NCI-H2196 (cell line): ENCODE data around the gene AJAP1.
"Not testable (repeated sequence)": the region's sequence is repeated elsewhere in the genome, so short reads cannot be mapped to it uniquely, and the experiment has no call there.

ENCODE experiments used
- DNase-seq: peaks from one replicate; lab custom pipeline; 2025; ENCODE audit not compliant: unreplicated experiment; lab: John Stamatoyannopoulos, UW

Gene AJAP1

GRCh38 chr1:4653796-4654725, at the start of gene AJAP1:
TSS of gene AJAP1 (plus strand) at chr1:4654609. CDS start at chr1:4655426, 817 bp downstream.
- DNase-seq, result no peak

GRCh38 chr1:4605158-4605557, 49.3 kb upstream of the AJAP1 start:
- DNase-seq, result no peak

GRCh38 chr1:4611563-4612341, 42.7 kb upstream of the AJAP1 start:
- DNase-seq, result no peak

GRCh38 chr1:4612991-4613390, 41.4 kb upstream of the AJAP1 start:
- no peak for DNase-seq

- DNase-seq, result no peak
These were observed 40.6 kb upstream of the AJAP1 start for GRCh38 chr1:4613606-4614370.

- no peak for DNase-seq
These were observed 39.9 kb upstream of the AJAP1 start for GRCh38 chr1:4614371-4615137.

- DNase-seq, result no peak
These were observed 39.3 kb upstream of the AJAP1 start for GRCh38 chr1:4615138-4615470.

- DNase-seq, result no peak
These were observed 38.9 kb upstream of the AJAP1 start for GRCh38 chr1:4615501-4615900.

GRCh38 chr1:4616831-4617465, 37.5 kb upstream of the AJAP1 start:
- no peak for DNase-seq

- DNase-seq, result no peak
These were observed 36.9 kb upstream of the AJAP1 start for GRCh38 chr1:4617506-4617905.

GRCh38 chr1:4618827-4619226, 35.6 kb upstream of the AJAP1 start:
- not testable (repeated sequence) for DNase-seq

- no peak for DNase-seq
These were observed 32.8 kb upstream of the AJAP1 start for GRCh38 chr1:4621646-4622045.

GRCh38 chr1:4622821-4623220, 31.6 kb upstream of the AJAP1 start:
- DNase-seq, result no peak

- DNase-seq, result no peak
These were observed 30.2 kb upstream of the AJAP1 start for GRCh38 chr1:4624141-4624715.

GRCh38 chr1:4624801-4625200, 29.6 kb upstream of the AJAP1 start:
- DNase-seq, result no peak

- DNase-seq, result no peak
These were observed 28.3 kb upstream of the AJAP1 start for GRCh38 chr1:4626061-4626460.

- no peak for DNase-seq
These were observed 27.7 kb upstream of the AJAP1 start for GRCh38 chr1:4626560-4627319.

- no peak for DNase-seq
These were observed 27.1 kb upstream of the AJAP1 start for GRCh38 chr1:4627353-4627752.

GRCh38 chr1:4628992-4629391, 25.4 kb upstream of the AJAP1 start:
- DNase-seq, result no peak
